PC-3 (cell line): ENCODE data around the gene CTDSP2. TPM values are rescaled to one million over a fixed set of nuclear protein-coding genes. Genes with fewer than 3 reads are reported as not detected.

Experiments
- ATAC-seq: fragments of 200-7000 bp; cut with Tn5 transposase; 2 replicates; pipeline ENCODE4 v1.9.1; 2020; ENCODE audit warnings: mild to moderate bottlenecking, moderate library complexity
- BruUV-seq: library from RNA; stranded (reverse); fragments of 400-500 nt; replicated peaks from 2 replicates; lab custom pipeline; 2021; lab: Mats Ljungman, UMichigan
- CTCF ChIA-PET: fragments of 300-600 bp; sonication (Branson Sonifier 250); formaldehyde crosslinking; loops from one replicate; lab custom pipeline; 2022; ENCODE audit warnings: antibody characterized with exemption; lab: Charles Lee
- POLR2A ChIA-PET: fragments of 300-600 bp; sonication (Branson Sonifier 250); formaldehyde crosslinking; loops from one replicate; lab custom pipeline; 2022; ENCODE audit warnings: antibody characterized with exemption; ENCODE audit not compliant: unreplicated experiment; lab: Charles Lee
- DNase-seq: peaks from one replicate; pipeline ENCODE4 v3.0.0-alpha.2; 2015
- H2AFZ ChIP-seq: fragments of 300-600 bp; sonication (generic); 2 replicates; pipeline ENCODE4 v1.6.0; 2016; ENCODE audit warnings: antibody characterized with exemption, low read length
- H3F3A ChIP-seq: fragments of 300-600 bp; sonication (generic); one replicate; pipeline ENCODE4 v1.6.0; 2017; ENCODE audit warnings: antibody characterized with exemption, low read length, control low read depth, mild to moderate bottlenecking; ENCODE audit not compliant: unreplicated experiment
- H3K27ac ChIP-seq: fragments of 300-600 bp; sonication (generic); 2 replicates; pipeline ENCODE4 v1.5.1; 2016; ENCODE audit warnings: mild to moderate bottlenecking, low read length
- H3K27me3 ChIP-seq: fragments of 300-600 bp; sonication (generic); 2 replicates; pipeline ENCODE4 v1.6.1; 2016; ENCODE audit warnings: low read length, mixed read lengths
- H3K36me3 ChIP-seq: fragments of 300-600 bp; sonication (generic); 2 replicates; pipeline ENCODE4 v1.6.1; 2016; ENCODE audit warnings: low read depth, mixed run types, low read length, mixed read lengths
- H3K4me1 ChIP-seq: fragments of 300-600 bp; sonication (generic); 2 replicates; pipeline ENCODE4 v1.5.1; 2016; ENCODE audit warnings: low read length; ENCODE audit not compliant: insufficient read depth
- H3K4me2 ChIP-seq: fragments of 300-600 bp; sonication (generic); 2 replicates; pipeline ENCODE4 v1.6.0; 2016; ENCODE audit warnings: low read length
- H3K4me3 ChIP-seq: fragments of 300-600 bp; sonication (generic); 2 replicates; pipeline ENCODE4 v1.5.1; 2016; ENCODE audit warnings: mild to moderate bottlenecking, low read length, mixed read lengths
- H3K79me2 ChIP-seq: fragments of 300-600 bp; sonication (generic); 2 replicates; pipeline ENCODE4 v1.6.1; 2017; ENCODE audit warnings: low read length, mixed read lengths
- H3K9ac ChIP-seq: fragments of 300-600 bp; sonication (generic); 2 replicates; pipeline ENCODE4 v1.6.0; 2016; ENCODE audit warnings: mild to moderate bottlenecking, low read length
- H3K9me2 ChIP-seq: fragments of 300-600 bp; sonication (generic); replicated peaks from 2 replicates; pipeline ENCODE4 v1.6.1; 2016; ENCODE audit warnings: mixed run types, low read length, mixed read lengths
- H3K9me3 ChIP-seq: fragments of 300-600 bp; sonication (generic); 2 replicates; pipeline ENCODE4 v1.6.1; 2016; ENCODE audit warnings: low read length, mixed read lengths
- H4K20me1 ChIP-seq: fragments of 300-600 bp; sonication (generic); 2 replicates; pipeline ENCODE4 v1.6.1; 2016; ENCODE audit warnings: low read length, mixed read lengths
- EZH2 ChIP-seq: fragments of 300-600 bp; sonication (generic); IDR thresholded peaks from one replicate; pipeline ENCODE4 v1.6.1; 2017; ENCODE audit warnings: antibody characterized with exemption, mild to moderate bottlenecking, low read length; ENCODE audit not compliant: unreplicated experiment
- EZH2phosphoT487 ChIP-seq: fragments of 300-600 bp; sonication (generic); IDR thresholded peaks from 2 replicates; pipeline ENCODE4 v1.6.1; 2018; ENCODE audit warnings: mild to moderate bottlenecking, antibody characterized with exemption, low read length, borderline replicate concordance
- intact Hi-C: fragments of 100-400 bp; cut with micrococcal nuclease; formaldehyde crosslinking; loops from 2 replicates; pipeline ENCODE4 v1.9.0; 2023
- total RNA-seq: library from RNA; depleted of rRNA; stranded (reverse); fragments of >200 nt; gene quantifications from 2 replicates; pipeline ENCODE4 v1.2.3, GENCODE V29; 2014
- TF ChIP-seq, protein P1 (sequence below): fragments of 300-600 bp; sonication (generic); conservative IDR thresholded peaks from 2 replicates; pipeline ENCODE4 v1.5.1; 2017; ENCODE audit warnings: antibody characterized with exemption, low read depth, mild to moderate bottlenecking, low read length

CTDSP2 gene
- total RNA-seq, 1 experiment from 2014 or later = 39.4 TPM

DNA sequence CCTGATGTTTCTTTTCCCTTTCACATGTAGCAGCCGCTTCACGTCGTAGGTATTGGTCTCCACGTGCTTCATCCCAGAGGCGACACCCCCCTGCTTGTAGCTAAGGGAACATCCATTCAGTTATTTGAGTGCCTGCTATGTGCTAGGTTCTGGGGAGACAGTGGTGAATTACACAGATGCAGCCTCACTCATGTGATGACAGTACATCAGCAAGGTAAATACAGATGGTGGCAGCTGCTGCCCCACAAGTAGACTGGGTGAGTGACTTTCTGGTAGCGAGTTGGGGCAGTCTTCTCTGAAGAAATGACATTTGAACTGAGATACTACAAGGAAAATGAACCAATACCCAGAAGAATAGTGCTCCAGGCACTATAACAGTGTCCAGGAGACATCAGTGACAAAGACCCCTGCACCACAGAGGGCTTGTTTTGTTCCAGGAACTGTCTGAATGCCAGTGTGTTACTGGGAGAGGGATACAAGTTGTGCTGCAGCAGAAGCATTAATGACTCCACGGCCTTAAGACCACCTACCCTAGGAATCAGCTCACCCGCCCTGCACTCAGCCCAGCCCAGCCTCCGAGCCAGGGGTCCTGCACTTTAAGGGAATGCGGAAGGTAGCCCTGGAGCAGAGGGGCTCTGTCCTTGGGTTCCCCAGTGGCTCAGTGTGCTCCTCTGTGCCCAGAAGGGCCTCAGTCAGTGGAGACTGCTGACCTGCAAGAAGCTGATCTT is 35.3 kb downstream of the CTDSP2 start:
- H3K27ac ChIP-seq = no peak overlapping the region
- no peak overlapping the region for H3K4me2 ChIP-seq
- no peaks in the 10 kb centered on the region for H3F3A ChIP-seq
- no peak for DNase-seq
- H3K9me2 ChIP-seq = no peaks in the 10 kb centered on the region
- no peak overlapping the region for H2AFZ ChIP-seq
- H3K9ac ChIP-seq = no peak overlapping the region
- TF ChIP-seq, protein P1, sequence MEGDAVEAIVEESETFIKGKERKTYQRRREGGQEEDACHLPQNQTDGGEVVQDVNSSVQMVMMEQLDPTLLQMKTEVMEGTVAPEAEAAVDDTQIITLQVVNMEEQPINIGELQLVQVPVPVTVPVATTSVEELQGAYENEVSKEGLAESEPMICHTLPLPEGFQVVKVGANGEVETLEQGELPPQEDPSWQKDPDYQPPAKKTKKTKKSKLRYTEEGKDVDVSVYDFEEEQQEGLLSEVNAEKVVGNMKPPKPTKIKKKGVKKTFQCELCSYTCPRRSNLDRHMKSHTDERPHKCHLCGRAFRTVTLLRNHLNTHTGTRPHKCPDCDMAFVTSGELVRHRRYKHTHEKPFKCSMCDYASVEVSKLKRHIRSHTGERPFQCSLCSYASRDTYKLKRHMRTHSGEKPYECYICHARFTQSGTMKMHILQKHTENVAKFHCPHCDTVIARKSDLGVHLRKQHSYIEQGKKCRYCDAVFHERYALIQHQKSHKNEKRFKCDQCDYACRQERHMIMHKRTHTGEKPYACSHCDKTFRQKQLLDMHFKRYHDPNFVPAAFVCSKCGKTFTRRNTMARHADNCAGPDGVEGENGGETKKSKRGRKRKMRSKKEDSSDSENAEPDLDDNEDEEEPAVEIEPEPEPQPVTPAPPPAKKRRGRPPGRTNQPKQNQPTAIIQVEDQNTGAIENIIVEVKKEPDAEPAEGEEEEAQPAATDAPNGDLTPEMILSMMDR = no peak
- TF ChIP-seq EZH2phosphoT487 = no peak
- TF ChIP-seq EZH2 = no peak
- no peaks in the 10 kb centered on the region for H3K27me3 ChIP-seq
- H3K9me3 ChIP-seq = no peaks in the 10 kb centered on the region
- no peaks in the 10 kb centered on the region for H4K20me1 ChIP-seq
- intact Hi-C loops = no loop called here
- H3K4me1 ChIP-seq = peaks cover 11% of the 10 kb centered on the region
- H3K79me2 ChIP-seq = no peaks in the 10 kb centered on the region
- CTCF ChIA-PET = no interaction called here
- POLR2A ChIA-PET = no interaction called here
- no TSS peak for BruUV-seq
- no peak for ATAC-seq
- H3K4me3 ChIP-seq = no peak overlapping the region
- no peaks in the 10 kb centered on the region for H3K36me3 ChIP-seq

DNA sequence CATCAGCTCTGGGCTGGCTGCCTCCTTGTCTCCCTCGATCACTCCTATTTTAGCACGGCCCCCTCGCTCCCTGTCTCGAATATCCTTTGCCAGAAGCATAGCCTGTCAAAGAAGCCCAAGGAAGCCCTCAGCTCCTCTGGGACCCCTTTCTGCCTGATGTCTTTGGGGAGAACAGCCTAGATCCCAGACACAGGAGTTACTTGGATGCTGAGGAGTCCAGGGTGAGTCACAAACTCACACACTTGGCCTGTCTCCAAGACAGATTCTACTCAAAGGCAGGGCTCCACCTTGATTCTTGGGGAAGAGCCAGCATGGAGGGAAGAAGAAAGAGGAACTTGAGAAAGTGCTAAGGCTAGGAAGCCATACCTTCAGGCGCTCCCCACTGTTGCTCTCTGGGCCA is 36.1 kb downstream of the CTDSP2 start:
- H3K9ac ChIP-seq = no peak overlapping the region
- intact Hi-C loops = no loop called here

More for the DNA sequence above, 36.1 kb downstream of the CTDSP2 start:
- CTCF ChIA-PET = no interaction called here
- Histone ChIP-seq H3K79me2 (no peaks in the 10 kb centered on the region), H2AFZ (no peak overlapping the region), H3K4me3 (no peak overlapping the region), H3K27me3 (no peaks in the 10 kb centered on the region), H3F3A (no peaks in the 10 kb centered on the region), H4K20me1 (no peaks in the 10 kb centered on the region), H3K27ac (no peak overlapping the region), H3K4me1 (peaks cover 11% of the 10 kb centered on the region), H3K9me2 (no peaks in the 10 kb centered on the region), H3K36me3 (no peaks in the 10 kb centered on the region), H3K9me3 (no peaks in the 10 kb centered on the region), H3K4me2 (no peak overlapping the region)
- DNase-seq = peak; percentile 88
- BruUV-seq = no TSS peak
- peak; percentile 80 for ATAC-seq
- TF ChIP-seq EZH2phosphoT487 = no peak
- TF ChIP-seq, protein P1 = no peak
- no peak for TF ChIP-seq EZH2
- POLR2A ChIA-PET = no interaction called here
